ENCODE data around the gene TESK2.

DNA sequence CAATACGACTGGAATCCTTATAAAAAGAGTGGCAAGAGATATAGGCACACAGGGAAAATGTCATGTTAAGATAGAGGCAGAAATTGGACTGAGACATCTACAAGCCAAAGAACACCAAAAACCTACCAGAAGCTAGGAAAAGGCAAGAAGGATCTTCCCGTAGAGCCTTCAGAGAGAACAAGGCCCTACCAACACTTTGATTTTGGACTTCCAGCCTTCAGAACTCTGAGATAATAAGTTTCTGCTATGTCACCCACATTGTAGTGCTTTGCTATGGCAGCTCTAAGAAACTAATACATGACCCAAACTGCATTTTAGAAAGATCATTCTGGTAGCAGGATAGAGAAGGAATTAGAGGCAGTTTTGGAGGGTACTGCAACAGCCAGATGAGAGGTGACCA lies 126.7 kb downstream of the TESK2 start:
- TF ChIP-seq POLR2A (IDR thresholded peaks at IDR 0.05) (no peak), POLR2AphosphoS5 (IDR thresholded peaks at IDR 0.05) (no peak)
- TF ChIP-seq, protein P1, sequence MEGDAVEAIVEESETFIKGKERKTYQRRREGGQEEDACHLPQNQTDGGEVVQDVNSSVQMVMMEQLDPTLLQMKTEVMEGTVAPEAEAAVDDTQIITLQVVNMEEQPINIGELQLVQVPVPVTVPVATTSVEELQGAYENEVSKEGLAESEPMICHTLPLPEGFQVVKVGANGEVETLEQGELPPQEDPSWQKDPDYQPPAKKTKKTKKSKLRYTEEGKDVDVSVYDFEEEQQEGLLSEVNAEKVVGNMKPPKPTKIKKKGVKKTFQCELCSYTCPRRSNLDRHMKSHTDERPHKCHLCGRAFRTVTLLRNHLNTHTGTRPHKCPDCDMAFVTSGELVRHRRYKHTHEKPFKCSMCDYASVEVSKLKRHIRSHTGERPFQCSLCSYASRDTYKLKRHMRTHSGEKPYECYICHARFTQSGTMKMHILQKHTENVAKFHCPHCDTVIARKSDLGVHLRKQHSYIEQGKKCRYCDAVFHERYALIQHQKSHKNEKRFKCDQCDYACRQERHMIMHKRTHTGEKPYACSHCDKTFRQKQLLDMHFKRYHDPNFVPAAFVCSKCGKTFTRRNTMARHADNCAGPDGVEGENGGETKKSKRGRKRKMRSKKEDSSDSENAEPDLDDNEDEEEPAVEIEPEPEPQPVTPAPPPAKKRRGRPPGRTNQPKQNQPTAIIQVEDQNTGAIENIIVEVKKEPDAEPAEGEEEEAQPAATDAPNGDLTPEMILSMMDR (IDR thresholded peaks at IDR 0.05 in 8 of 11, conservative IDR thresholded peaks at IDR 0.05 in 3 of 11) = no peak
